HCT116 (cell line): ENCODE data around the gene SLC25A21. TPM values are rescaled to one million over a fixed set of nuclear protein-coding genes. Genes with fewer than 3 reads are reported as not detected.

Source experiments
- ATAC-seq: fragments of 200-7000 bp; cut with Tn5 transposase; 2 replicates; pipeline ENCODE4 v1.9.1; 2020; ENCODE audit warnings: mild to moderate bottlenecking, moderate library complexity
- BruUV-seq: library from RNA; stranded (reverse); fragments of 400-500 nt; replicated peaks from 2 replicates; lab custom pipeline; 2021; lab: Mats Ljungman, UMichigan
- CTCF ChIA-PET: fragments of 300-600 bp; sonication (Branson Sonifier 250); formaldehyde crosslinking; loops from one replicate; lab custom pipeline; 2021; ENCODE audit warnings: antibody characterized with exemption; lab: Charles Lee
- POLR2A ChIA-PET: fragments of 300-600, 350-600 bp; sonication (Branson Sonifier 250); formaldehyde crosslinking; loops from one replicate; lab custom pipeline; 2021; ENCODE audit warnings: antibody characterized with exemption; lab: Charles Lee
- RAD21 ChIA-PET, 2 experiments: fragments of 300-600 bp; sonication (Branson Sonifier 250); formaldehyde crosslinking; loops; one replicate each; lab custom pipeline; 2023; ENCODE audit warnings: low total read pairs in 2 of 2; ENCODE audit not compliant: uncharacterized antibody in 2 of 2, unreplicated experiment in 2 of 2, low non-redundant PET in 1 of 2; lab: Charles Lee
- DNase-seq: peaks from one replicate; pipeline ENCODE4 v3.0.0-alpha.2; 2010; ENCODE audit warnings: low read depth, low spot score
- H2AFZ ChIP-seq: fragments of 200-600 bp; shearing (Covaris generic), sonication (generic); 2 replicates; pipeline ENCODE4 v1.6.1; 2017; ENCODE audit warnings: low read depth, mixed run types, mixed read lengths, antibody characterized with exemption, low read length; ENCODE audit not compliant: poor library complexity, severe bottlenecking
- H3K27ac ChIP-seq: 2 replicates; pipeline ENCODE4 v1.5.1; 2012; ENCODE audit warnings: low read depth, low read length
- H3K27me3 ChIP-seq: fragments of 200-600 bp; sonication (generic); 2 replicates; pipeline ENCODE4 v1.6.1; 2016; ENCODE audit warnings: mixed run types, low read length, mixed read lengths; ENCODE audit not compliant: insufficient read depth
- H3K36me3 ChIP-seq, 2 experiments: fragments of 200-500 bp in 1 of 2; fragments of 200-600 bp in 1 of 2; sonication (Bioruptor generic) in 1 of 2; sonication (generic) in 1 of 2; 2 replicates each; pipeline versions ENCODE4 v1.5.1 to v1.6.1; 2014 to 2016; ENCODE audit warnings: low read length in 2 of 2, inconsistent platforms in 1 of 2, mixed read lengths in 1 of 2, mixed run types in 1 of 2; ENCODE audit not compliant: insufficient read depth in 2 of 2, control insufficient read depth in 1 of 2
- H3K4me1 ChIP-seq, 2 experiments: fragments of 200-600 bp in 1 of 2; sonication (generic) in 1 of 2; 2 replicates each; pipeline versions ENCODE4 v1.5.1 to v1.6.1; 2012 to 2017; ENCODE audit warnings: low read length in 2 of 2, inconsistent platforms in 1 of 2, mild to moderate bottlenecking in 1 of 2, mixed read lengths in 1 of 2, mixed run types in 1 of 2, moderate library complexity in 1 of 2; ENCODE audit not compliant: insufficient read depth in 2 of 2, control insufficient read depth in 1 of 2
- H3K4me2 ChIP-seq: fragments of 200-600 bp; sonication (generic); 2 replicates; pipeline ENCODE4 v1.6.1; 2017; ENCODE audit warnings: mixed run types, low read length, mixed read lengths
- H3K4me3 ChIP-seq, 2 experiments: fragments of 200-600 bp in 1 of 2; sonication (generic) in 1 of 2; replicated peaks in 1 of 2; 2 replicates each; pipeline ENCODE4 v1.5.1; 2011 to 2016; ENCODE audit warnings: low read length in 2 of 2, control low read depth in 1 of 2, low read depth in 1 of 2, mild to moderate bottlenecking in 1 of 2, mixed read lengths in 1 of 2, mixed run types in 1 of 2
- H3K79me2 ChIP-seq: fragments of 200-600 bp; sonication (generic); 2 replicates; pipeline ENCODE4 v1.6.1; 2017; ENCODE audit warnings: mild to moderate bottlenecking, mixed run types, low read length, moderate library complexity, mixed read lengths; ENCODE audit not compliant: insufficient read depth
- H3K9ac ChIP-seq: fragments of 200-600 bp; sonication (generic); 2 replicates; pipeline ENCODE4 v1.6.1; 2016; ENCODE audit warnings: low read length, mixed read lengths
- H3K9me2 ChIP-seq: fragments of 200-600 bp; sonication (generic), shearing (Covaris generic); 2 replicates; pipeline ENCODE4 v1.6.1; 2017; ENCODE audit warnings: mixed run types, mild to moderate bottlenecking, moderate library complexity; ENCODE audit not compliant: insufficient read depth
- H3K9me3 ChIP-seq, 2 experiments: fragments of 200-500 bp in 1 of 2; fragments of 200-600 bp in 1 of 2; sonication (Bioruptor generic) in 1 of 2; sonication (generic) in 1 of 2; 2 replicates each; pipeline ENCODE4 v1.6.1; 2014 to 2017; ENCODE audit warnings: low read length in 2 of 2, mixed read lengths in 2 of 2, inconsistent platforms in 1 of 2, low read depth in 1 of 2, mild to moderate bottlenecking in 1 of 2, mixed run types in 1 of 2, moderate library complexity in 1 of 2; ENCODE audit not compliant: control insufficient read depth in 1 of 2, insufficient read depth in 1 of 2
- H4K20me1 ChIP-seq: fragments of 200-600 bp; sonication (generic), shearing (Covaris generic); 2 replicates; pipeline ENCODE4 v1.6.1; 2017; ENCODE audit warnings: mixed run types, mild to moderate bottlenecking, moderate library complexity; ENCODE audit not compliant: insufficient read depth
- EGR1 ChIP-seq: IDR thresholded peaks from 2 replicates; pipeline ENCODE4 v1.6.1; 2012; ENCODE audit warnings: low read depth
- EZH2phosphoT487 ChIP-seq: fragments of 200-600 bp; IDR thresholded peaks from 2 replicates; pipeline ENCODE4 v1.6.1; 2018; ENCODE audit warnings: antibody characterized with exemption, borderline replicate concordance
- SIN3A ChIP-seq: IDR thresholded peaks from 2 replicates; pipeline ENCODE4 v1.6.1; 2012; ENCODE audit warnings: low read depth
- TCF7L2 ChIP-seq: IDR thresholded peaks from 2 replicates; pipeline ENCODE4 v1.7.0; 2011; ENCODE audit warnings: borderline replicate concordance, inconsistent platforms; ENCODE audit not compliant: insufficient read depth, insufficient read length; ENCODE audit errors: extremely low read depth
- ZBTB33 ChIP-seq: IDR thresholded peaks from 2 replicates; pipeline ENCODE4 v1.6.1; 2011; ENCODE audit warnings: mild to moderate bottlenecking, low read length, moderate library complexity; ENCODE audit not compliant: insufficient replicate concordance; ENCODE audit errors: extremely low read depth
- intact Hi-C: fragments of 100-400 bp; cut with micrococcal nuclease; formaldehyde crosslinking; loops from 2 replicates; pipeline ENCODE4 v1.10.0; 2022
- total RNA-seq: library from RNA; stranded (reverse); gene quantifications from one replicate; pipeline ENCODE4 v1.2.1, GENCODE V29; 2021; ENCODE audit not compliant: unreplicated experiment
- TF ChIP-seq, protein P1 (sequence below): IDR thresholded peaks from 2 replicates; pipeline ENCODE4 v1.6.1; 2012

Gene SLC25A21
- total RNA-seq, 1 experiment from 2014 or later: 3.5 TPM

DNA sequence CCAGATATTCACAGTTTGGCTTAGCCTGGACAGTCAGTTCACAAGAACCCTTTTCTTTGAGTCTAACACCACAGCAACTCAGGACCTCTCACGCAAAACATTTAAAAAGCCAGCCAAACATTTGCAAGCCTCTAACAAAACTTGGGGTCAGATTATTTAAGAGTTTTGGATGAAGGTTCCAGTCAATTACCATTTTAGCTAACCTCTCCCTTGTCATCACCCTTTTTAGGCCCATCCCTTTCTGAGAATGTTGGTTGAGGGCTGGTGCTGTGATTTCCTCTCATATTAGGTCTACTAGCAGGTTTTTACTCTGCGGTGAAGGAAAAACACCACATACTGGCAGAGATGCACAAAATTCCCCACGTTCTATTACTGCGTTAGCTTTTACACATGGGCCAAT, 490.1 kb downstream of the SLC25A21 start (continued):
- TF ChIP-seq EZH2phosphoT487: no peak
- no peak for TF ChIP-seq ZBTB33
- no peak for TF ChIP-seq SIN3A
- TF ChIP-seq EGR1: no peak
- TF ChIP-seq, protein P1, sequence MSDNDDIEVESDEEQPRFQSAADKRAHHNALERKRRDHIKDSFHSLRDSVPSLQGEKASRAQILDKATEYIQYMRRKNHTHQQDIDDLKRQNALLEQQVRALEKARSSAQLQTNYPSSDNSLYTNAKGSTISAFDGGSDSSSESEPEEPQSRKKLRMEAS: no peak

GRCh38 chr14:36676236-36676635, 496.2 kb downstream of the SLC25A21 start:
- Histone ChIP-seq H3K27me3 (no peaks in the 10 kb centered on the region), H3K4me3 (no peak overlapping the region), H2AFZ (no peak overlapping the region), H3K36me3 (peaks cover 0 to 2% of the 10 kb centered on the region in 2 experiments; a peak in 1 of 4 replicates), H3K27ac (no peak overlapping the region), H3K79me2 (no peaks in the 10 kb centered on the region), H3K9me3 (no peaks in the 10 kb centered on the region), H3K4me2 (no peak overlapping the region), H3K4me1 (no peaks in the 10 kb centered on the region), H3K9ac (no peak overlapping the region), H3K9me2 (no peaks in the 10 kb centered on the region), H4K20me1 (no peaks in the 10 kb centered on the region)
- intact Hi-C loops: no loop called here
- ChIA-PET POLR2A (no interaction called here), RAD21 (no interaction called here), CTCF (no interaction called here)
- no TSS peak for BruUV-seq
- ATAC-seq: no peak
- TF ChIP-seq TCF7L2: no peak
- no peak for DNase-seq
